Measurements from ENCODE around the gene IL22RA1.

The IL22RA1 gene

GRCh38 chr1:24152631-24153494 lies 9.9 kb upstream of the IL22RA1 start:
- Histone ChIP-seq H3K36me3 (ENCODE audit: control insufficient read depth, insufficient read depth, low read length) (no peaks in the 10 kb centered on the region), H3K4me3 (ENCODE audit: insufficient read depth, low read depth, low read length, poor library complexity, severe bottlenecking) (no peak overlapping the region), H3K27ac (ENCODE audit: insufficient read depth, low read length, poor library complexity, severe bottlenecking) (no peak overlapping the region), H3K27me3 (replicated peaks; ENCODE audit: control insufficient read depth, insufficient read depth, low read length, poor library complexity, severe bottlenecking) (no peaks in the 10 kb centered on the region), H3K9me3 (ENCODE audit: control insufficient read depth, low read length) (no peaks in the 10 kb centered on the region), H3K4me1 (ENCODE audit: control insufficient read depth, insufficient read depth, low read length, poor library complexity, severe bottlenecking) (peaks cover 8% of the 10 kb centered on the region)
- no peak for DNase-seq

- H3K4me3 ChIP-seq (ENCODE audit: insufficient read depth, low read depth, low read length, poor library complexity, severe bottlenecking), result no peak overlapping the region
- no peak for DNase-seq
- H3K27ac ChIP-seq (ENCODE audit: insufficient read depth, low read length, poor library complexity, severe bottlenecking), result no peak overlapping the region
Observed at GRCh38 chr1:24151175-24151533, 8.2 kb upstream of the IL22RA1 start.

GRCh38 chr1:24150234-24151174 lies 7.6 kb upstream of the IL22RA1 start:
- no peak overlapping the region for H3K27ac ChIP-seq (ENCODE audit: insufficient read depth, low read length, poor library complexity, severe bottlenecking)
- peak overlapping the region; percentile 10 for H3K4me3 ChIP-seq (ENCODE audit: insufficient read depth, low read depth, low read length, poor library complexity, severe bottlenecking)
- no peaks in the 10 kb centered on the region for H3K36me3 ChIP-seq (ENCODE audit: control insufficient read depth, insufficient read depth, low read length)
- no peaks in the 10 kb centered on the region for H3K27me3 ChIP-seq (replicated peaks; ENCODE audit: control insufficient read depth, insufficient read depth, low read length, poor library complexity, severe bottlenecking)
- peak; percentile 56 to 74 (median 66) for DNase-seq
- H3K9me3 ChIP-seq (ENCODE audit: control insufficient read depth, low read length), result no peaks in the 10 kb centered on the region
- H3K4me1 ChIP-seq (ENCODE audit: control insufficient read depth, insufficient read depth, low read length, poor library complexity, severe bottlenecking), result peaks cover 8% of the 10 kb centered on the region

More at GRCh38 chr1:24151175-24151533, 8.2 kb upstream of the IL22RA1 start:
- H3K4me1 ChIP-seq (ENCODE audit: control insufficient read depth, insufficient read depth, low read length, poor library complexity, severe bottlenecking), result peaks cover 8% of the 10 kb centered on the region
- no peaks in the 10 kb centered on the region for H3K36me3 ChIP-seq (ENCODE audit: control insufficient read depth, insufficient read depth, low read length)
- H3K27me3 ChIP-seq (replicated peaks; ENCODE audit: control insufficient read depth, insufficient read depth, low read length, poor library complexity, severe bottlenecking), result no peaks in the 10 kb centered on the region
- no peaks in the 10 kb centered on the region for H3K9me3 ChIP-seq (ENCODE audit: control insufficient read depth, low read length)

- Histone ChIP-seq H3K27me3 (replicated peaks; ENCODE audit: control insufficient read depth, insufficient read depth, low read length, poor library complexity, severe bottlenecking) (no peaks in the 10 kb centered on the region), H3K27ac (ENCODE audit: insufficient read depth, low read length, poor library complexity, severe bottlenecking) (no peak overlapping the region)
- no peak for DNase-seq
Observed at GRCh38 chr1:24149866-24150233, 6.9 kb upstream of the IL22RA1 start.

GRCh38 chr1:24147816-24148215 lies 4.9 kb upstream of the IL22RA1 start:
- peaks cover 8% of the 10 kb centered on the region for H3K4me1 ChIP-seq (ENCODE audit: control insufficient read depth, insufficient read depth, low read length, poor library complexity, severe bottlenecking)
- H3K36me3 ChIP-seq (ENCODE audit: control insufficient read depth, insufficient read depth, low read length), result no peaks in the 10 kb centered on the region
- H3K4me3 ChIP-seq (ENCODE audit: insufficient read depth, low read depth, low read length, poor library complexity, severe bottlenecking), result no peak overlapping the region
- no peaks in the 10 kb centered on the region for H3K27me3 ChIP-seq (replicated peaks; ENCODE audit: control insufficient read depth, insufficient read depth, low read length, poor library complexity, severe bottlenecking)
- DNase-seq, result no peak
- H3K27ac ChIP-seq (ENCODE audit: insufficient read depth, low read length, poor library complexity, severe bottlenecking), result no peak overlapping the region
- no peaks in the 10 kb centered on the region for H3K9me3 ChIP-seq (ENCODE audit: control insufficient read depth, low read length)

More at GRCh38 chr1:24149866-24150233, 6.9 kb upstream of the IL22RA1 start:
- Histone ChIP-seq H3K9me3 (ENCODE audit: control insufficient read depth, low read length) (no peaks in the 10 kb centered on the region), H3K36me3 (ENCODE audit: control insufficient read depth, insufficient read depth, low read length) (no peaks in the 10 kb centered on the region), H3K4me3 (ENCODE audit: insufficient read depth, low read depth, low read length, poor library complexity, severe bottlenecking) (no peak overlapping the region), H3K4me1 (ENCODE audit: control insufficient read depth, insufficient read depth, low read length, poor library complexity, severe bottlenecking) (peaks cover 8% of the 10 kb centered on the region)

GRCh38 chr1:24147194-24147593 lies 4.3 kb upstream of the IL22RA1 start:
- Histone ChIP-seq H3K9me3 (ENCODE audit: control insufficient read depth, low read length) (no peaks in the 10 kb centered on the region), H3K36me3 (ENCODE audit: control insufficient read depth, insufficient read depth, low read length) (no peaks in the 10 kb centered on the region), H3K4me3 (ENCODE audit: insufficient read depth, low read depth, low read length, poor library complexity, severe bottlenecking) (no peak overlapping the region), H3K27ac (ENCODE audit: insufficient read depth, low read length, poor library complexity, severe bottlenecking) (no peak overlapping the region), H3K27me3 (replicated peaks; ENCODE audit: control insufficient read depth, insufficient read depth, low read length, poor library complexity, severe bottlenecking) (no peaks in the 10 kb centered on the region), H3K4me1 (ENCODE audit: control insufficient read depth, insufficient read depth, low read length, poor library complexity, severe bottlenecking) (peaks cover 8% of the 10 kb centered on the region)
- no peak for DNase-seq

GRCh38 chr1:24141311-24141997 lies 1.5 kb downstream of the IL22RA1 start:
- Histone ChIP-seq H3K27ac (ENCODE audit: insufficient read depth, low read length, poor library complexity, severe bottlenecking) (no peak overlapping the region), H3K27me3 (replicated peaks; ENCODE audit: control insufficient read depth, insufficient read depth, low read length, poor library complexity, severe bottlenecking) (no peaks in the 10 kb centered on the region), H3K9me3 (ENCODE audit: control insufficient read depth, low read length) (no peaks in the 10 kb centered on the region), H3K36me3 (ENCODE audit: control insufficient read depth, insufficient read depth, low read length) (no peaks in the 10 kb centered on the region), H3K4me1 (ENCODE audit: control insufficient read depth, insufficient read depth, low read length, poor library complexity, severe bottlenecking) (no peaks in the 10 kb centered on the region), H3K4me3 (ENCODE audit: insufficient read depth, low read depth, low read length, poor library complexity, severe bottlenecking) (no peak overlapping the region)
- DNase-seq, result no peak

- no peaks in the 10 kb centered on the region for H3K27me3 ChIP-seq (replicated peaks; ENCODE audit: control insufficient read depth, insufficient read depth, low read length, poor library complexity, severe bottlenecking)
- H3K4me1 ChIP-seq (ENCODE audit: control insufficient read depth, insufficient read depth, low read length, poor library complexity, severe bottlenecking), result no peaks in the 10 kb centered on the region
- no peaks in the 10 kb centered on the region for H3K9me3 ChIP-seq (ENCODE audit: control insufficient read depth, low read length)
- no peak overlapping the region for H3K27ac ChIP-seq (ENCODE audit: insufficient read depth, low read length, poor library complexity, severe bottlenecking)
- no peak overlapping the region for H3K4me3 ChIP-seq (ENCODE audit: insufficient read depth, low read depth, low read length, poor library complexity, severe bottlenecking)
- no peak for DNase-seq
- no peaks in the 10 kb centered on the region for H3K36me3 ChIP-seq (ENCODE audit: control insufficient read depth, insufficient read depth, low read length)
Observed at GRCh38 chr1:24140741-24141181, 2.2 kb downstream of the IL22RA1 start.

- no peaks in the 10 kb centered on the region for H3K27me3 ChIP-seq (replicated peaks; ENCODE audit: control insufficient read depth, insufficient read depth, low read length, poor library complexity, severe bottlenecking)
Observed at GRCh38 chr1:24139841-24140425, 3.0 kb downstream of the IL22RA1 start.

More at GRCh38 chr1:24139841-24140425, 3.0 kb downstream of the IL22RA1 start:
- Histone ChIP-seq H3K9me3 (ENCODE audit: control insufficient read depth, low read length) (no peaks in the 10 kb centered on the region), H3K36me3 (ENCODE audit: control insufficient read depth, insufficient read depth, low read length) (no peaks in the 10 kb centered on the region), H3K4me3 (ENCODE audit: insufficient read depth, low read depth, low read length, poor library complexity, severe bottlenecking) (no peak overlapping the region), H3K4me1 (ENCODE audit: control insufficient read depth, insufficient read depth, low read length, poor library complexity, severe bottlenecking) (no peaks in the 10 kb centered on the region), H3K27ac (ENCODE audit: insufficient read depth, low read length, poor library complexity, severe bottlenecking) (no peak overlapping the region)
- DNase-seq, result no peak
